ENCODE data around the gene DAB2IP.
A peak's percentile ranks its signal among the peaks of the same experiment; 100 is the strongest.

The DAB2IP gene

GRCh38 chr9:121703014-121703734 lies 51.7 kb downstream of the DAB2IP start:
- no peak for DNase-seq (ENCODE audit: low spot score)
- no peak for ATAC-seq (ENCODE audit: low read depth)
- no peaks in the 10 kb centered on the region for H3K27me3 ChIP-seq (ENCODE audit: insufficient read depth, poor library complexity, severe bottlenecking)
- no peaks in the 10 kb centered on the region; the same call in 1 of the 2 replicates for H3K36me3 ChIP-seq (ENCODE audit: low read depth)
- H3K4me3 ChIP-seq (ENCODE audit: severe bottlenecking): no peak overlapping the region
- H3K27ac ChIP-seq (ENCODE audit: poor library complexity, severe bottlenecking): peak overlapping the region; percentile 89
- TF ChIP-seq CTCF (IDR thresholded peaks at IDR 0.05; ENCODE audit: poor library complexity, severe bottlenecking): peak; percentile 42
- H3K9me3 ChIP-seq (ENCODE audit: severe bottlenecking): no peaks in the 10 kb centered on the region
- peaks cover 32% of the 10 kb centered on the region for H3K4me1 ChIP-seq (ENCODE audit: insufficient read depth, poor library complexity, severe bottlenecking)

GRCh38 chr9:121704281-121704680 lies 52.8 kb downstream of the DAB2IP start:
- TF ChIP-seq CTCF (IDR thresholded peaks at IDR 0.05; ENCODE audit: poor library complexity, severe bottlenecking): no peak
- H3K27me3 ChIP-seq (ENCODE audit: insufficient read depth, poor library complexity, severe bottlenecking): no peaks in the 10 kb centered on the region
- DNase-seq (ENCODE audit: low spot score): no peak
- H3K27ac ChIP-seq (ENCODE audit: poor library complexity, severe bottlenecking): peak overlapping the region; percentile 23
- no peaks in the 10 kb centered on the region; the same call in 1 of the 2 replicates for H3K36me3 ChIP-seq (ENCODE audit: low read depth)
- no peaks in the 10 kb centered on the region for H3K9me3 ChIP-seq (ENCODE audit: severe bottlenecking)
- no peak for ATAC-seq (ENCODE audit: low read depth)
- no peak overlapping the region for H3K4me3 ChIP-seq (ENCODE audit: severe bottlenecking)
- H3K4me1 ChIP-seq (ENCODE audit: insufficient read depth, poor library complexity, severe bottlenecking): peaks cover 32% of the 10 kb centered on the region

- H3K4me1 ChIP-seq (ENCODE audit: insufficient read depth, poor library complexity, severe bottlenecking): peaks cover 32% of the 10 kb centered on the region
- TF ChIP-seq CTCF (IDR thresholded peaks at IDR 0.05; ENCODE audit: poor library complexity, severe bottlenecking): no peak
- no peak for DNase-seq (ENCODE audit: low spot score)
- H3K27ac ChIP-seq (ENCODE audit: poor library complexity, severe bottlenecking): no peak overlapping the region
- no peaks in the 10 kb centered on the region for H3K27me3 ChIP-seq (ENCODE audit: insufficient read depth, poor library complexity, severe bottlenecking)
- ATAC-seq (ENCODE audit: low read depth): no peak
- no peaks in the 10 kb centered on the region for H3K9me3 ChIP-seq (ENCODE audit: severe bottlenecking)
- no peak overlapping the region for H3K4me3 ChIP-seq (ENCODE audit: severe bottlenecking)
- no peaks in the 10 kb centered on the region; the same call in 1 of the 2 replicates for H3K36me3 ChIP-seq (ENCODE audit: low read depth)
Measured at GRCh38 chr9:121706149-121706750, 54.8 kb downstream of the DAB2IP start.

GRCh38 chr9:121707477-121708424 lies 56.3 kb downstream of the DAB2IP start:
- Histone ChIP-seq H3K9me3 (ENCODE audit: severe bottlenecking) (no peaks in the 10 kb centered on the region), H3K4me1 (ENCODE audit: insufficient read depth, poor library complexity, severe bottlenecking) (peaks cover 18% of the 10 kb centered on the region), H3K36me3 (ENCODE audit: low read depth) (peaks cover 5% of the 10 kb centered on the region; the same call in 1 of the 2 replicates), H3K27me3 (ENCODE audit: insufficient read depth, poor library complexity, severe bottlenecking) (no peaks in the 10 kb centered on the region), H3K27ac (ENCODE audit: poor library complexity, severe bottlenecking) (no peak overlapping the region), H3K4me3 (ENCODE audit: severe bottlenecking) (no peak overlapping the region)
- ATAC-seq (ENCODE audit: low read depth): no peak
- no peak for DNase-seq (ENCODE audit: low spot score)
- no peak for TF ChIP-seq CTCF (IDR thresholded peaks at IDR 0.05; ENCODE audit: poor library complexity, severe bottlenecking)
